Measurements from ENCODE around the gene TAS2R16.

- TF ChIP-seq CTCF (IDR thresholded peaks at IDR 0.05) (no peak), POLR2A (IDR thresholded peaks at IDR 0.05) (no peak)
Observed at GRCh38 chr7:122974229-122974628, 21.3 kb downstream of the TAS2R16 start.

Measured in ovary (tissue), 3 donors.